Mesenchymal stem cell (in vitro differentiated cells and primary cell): ENCODE measurements around the gene CFD.
"Not testable (repeated sequence)": the region's sequence is repeated elsewhere in the genome, so short reads cannot be mapped to it uniquely, and the experiment has no call there.

Experiments
- DNase-seq: peaks from one replicate; pipeline ENCODE4 v3.0.0-alpha.2; 2013
- H2AFZ ChIP-seq: one replicate; pipeline ENCODE4 v1.6.1; 2013; ENCODE audit warnings: low read depth, mild to moderate bottlenecking, control low read depth, inconsistent platforms, low read length, moderate library complexity
- H2AK5ac ChIP-seq: 2 replicates; pipeline ENCODE4 v1.6.1; 2013; ENCODE audit warnings: low read length, moderate library complexity, mild to moderate bottlenecking, inconsistent platforms; ENCODE audit not compliant: severe bottlenecking
- H2BK120ac ChIP-seq: one replicate; pipeline ENCODE4 v1.6.1; 2013; ENCODE audit warnings: low read depth, mild to moderate bottlenecking, inconsistent platforms, low read length, moderate library complexity
- H2BK12ac ChIP-seq, 2 experiments: one replicate each; pipeline ENCODE4 v1.6.1; 2013; ENCODE audit warnings: inconsistent platforms in 2 of 2, low read length in 2 of 2, mild to moderate bottlenecking in 2 of 2, moderate library complexity in 2 of 2, control low read depth in 1 of 2
- H2BK15ac ChIP-seq: one replicate; pipeline ENCODE4 v1.6.1; 2013; ENCODE audit warnings: mild to moderate bottlenecking, low read depth, inconsistent platforms; ENCODE audit not compliant: poor library complexity, severe bottlenecking
- H2BK5ac ChIP-seq: 2 replicates; pipeline ENCODE4 v1.6.1; 2013; ENCODE audit warnings: low read depth, mild to moderate bottlenecking, low read length, control low read depth, inconsistent platforms; ENCODE audit not compliant: poor library complexity, severe bottlenecking
- H3K14ac ChIP-seq, 2 experiments: one replicate each; pipeline ENCODE4 v1.6.1; 2013; ENCODE audit warnings: inconsistent platforms in 2 of 2, low read length in 2 of 2, control low read depth in 1 of 2, mild to moderate bottlenecking in 1 of 2, moderate library complexity in 1 of 2
- H3K18ac ChIP-seq, 2 experiments: one replicate each; pipeline ENCODE4 v1.6.1; 2013; ENCODE audit warnings: inconsistent platforms in 2 of 2, low read length in 2 of 2, control low read depth in 1 of 2, low read depth in 1 of 2, mild to moderate bottlenecking in 1 of 2
- H3K23ac ChIP-seq, 2 experiments: one replicate each; pipeline ENCODE4 v1.6.1; 2013; ENCODE audit warnings: inconsistent platforms in 2 of 2, low read length in 2 of 2, mild to moderate bottlenecking in 2 of 2, moderate library complexity in 2 of 2, control low read depth in 1 of 2
- H3K27ac ChIP-seq: 2 replicates; pipeline ENCODE4 v1.5.1; 2013; ENCODE audit warnings: mild to moderate bottlenecking, moderate library complexity, low read length, control low read depth, inconsistent platforms; ENCODE audit not compliant: poor library complexity, severe bottlenecking
- H3K27me3 ChIP-seq, 2 experiments: 2 replicates each; pipeline versions ENCODE4 v1.6.1 to v1.7.0; 2013; ENCODE audit warnings: low read length in 2 of 2, mild to moderate bottlenecking in 2 of 2, moderate library complexity in 2 of 2, control low read depth in 1 of 2, inconsistent platforms in 1 of 2; ENCODE audit not compliant: control insufficient read depth in 1 of 2, insufficient read depth in 1 of 2
- H3K36me3 ChIP-seq, 2 experiments: 2 replicates each; pipeline versions ENCODE4 v1.6.1 to v1.7.0; 2013; ENCODE audit warnings: low read length in 2 of 2, control low read depth in 1 of 2, inconsistent platforms in 1 of 2, low read depth in 1 of 2, mild to moderate bottlenecking in 1 of 2; ENCODE audit not compliant: insufficient read depth in 2 of 2, control insufficient read depth in 1 of 2
- H3K4ac ChIP-seq, 2 experiments: one replicate each; pipeline ENCODE4 v1.6.1; 2013; ENCODE audit warnings: inconsistent platforms in 2 of 2, low read length in 2 of 2, mild to moderate bottlenecking in 2 of 2, moderate library complexity in 2 of 2, control low read depth in 1 of 2, low read depth in 1 of 2
- H3K4me1 ChIP-seq: 2 replicates; pipeline ENCODE4 v1.6.1; 2013; ENCODE audit warnings: low read depth, low read length, control low read depth; ENCODE audit not compliant: control insufficient read depth, insufficient read depth
- H3K4me2 ChIP-seq: 2 replicates; pipeline ENCODE4 v1.6.1; 2013; ENCODE audit warnings: low read length, mild to moderate bottlenecking, inconsistent platforms; ENCODE audit not compliant: poor library complexity, severe bottlenecking
- H3K4me3 ChIP-seq, 2 experiments: 2 replicates each; pipeline versions ENCODE4 v1.5.1 to v1.7.0; 2013; ENCODE audit warnings: low read length in 2 of 2, mild to moderate bottlenecking in 2 of 2, control low read depth in 1 of 2, low read depth in 1 of 2; ENCODE audit not compliant: insufficient read depth in 1 of 2
- H3K79me1 ChIP-seq: replicated peaks from 2 replicates; pipeline ENCODE4 v1.6.1; 2013; ENCODE audit warnings: mild to moderate bottlenecking, control low read depth, low read length, inconsistent platforms; ENCODE audit not compliant: poor library complexity, severe bottlenecking
- H3K9ac ChIP-seq: 2 replicates; pipeline ENCODE4 v1.7.0; 2013; ENCODE audit warnings: mild to moderate bottlenecking, low read length, moderate library complexity
- H3K9me3 ChIP-seq: 2 replicates; pipeline ENCODE4 v1.7.0; 2013; ENCODE audit warnings: mild to moderate bottlenecking, low read length; ENCODE audit not compliant: control insufficient read depth
- H4K8ac ChIP-seq: one replicate; pipeline ENCODE4 v1.6.1; 2013; ENCODE audit warnings: inconsistent platforms, mild to moderate bottlenecking, low read length, moderate library complexity
- H4K91ac ChIP-seq: one replicate; pipeline ENCODE4 v1.6.1; 2013; ENCODE audit warnings: mild to moderate bottlenecking, low read length, inconsistent platforms
- WGBS: methylation state at CpG from one replicate; pipeline ENCODE4 v1.1.7; 2013; ENCODE audit warnings: mixed read lengths; 5-methylcytosine and 5-hydroxymethylcytosine counted together

CFD gene

GRCh38 chr19:853014-853585 lies 6.4 kb upstream of the CFD start:
- no peak overlapping the region for H2BK12ac ChIP-seq
- no peak overlapping the region for H3K14ac ChIP-seq
- H3K27me3 ChIP-seq = peaks cover 3 to 5% of the 10 kb centered on the region in 2 experiments
- no peaks in the 10 kb centered on the region for H3K36me3 ChIP-seq
- no peaks in the 10 kb centered on the region for H3K9me3 ChIP-seq
- H4K91ac ChIP-seq = no peak overlapping the region
- H3K23ac ChIP-seq = no peak overlapping the region
- H3K4ac ChIP-seq = no peak overlapping the region
- no peak overlapping the region for H2AFZ ChIP-seq
- no peaks in the 10 kb centered on the region for H3K79me1 ChIP-seq
- H3K4me1 ChIP-seq = peaks cover 9% of the 10 kb centered on the region
- no peak overlapping the region for H2BK120ac ChIP-seq
- H2AK5ac ChIP-seq = no peak overlapping the region
- no peak overlapping the region for H2BK5ac ChIP-seq
- DNase-seq = no peak
- H3K9ac ChIP-seq = no peak overlapping the region
- H4K8ac ChIP-seq = no peak overlapping the region
- H3K18ac ChIP-seq = no peak overlapping the region
- H3K4me3 ChIP-seq = no peak overlapping the region
- WGBS = 90% methylated on average over 46 of the region's 67 CpGs
- H2BK15ac ChIP-seq = no peak overlapping the region
- no peak overlapping the region for H3K4me2 ChIP-seq
- no peak overlapping the region for H3K27ac ChIP-seq

DNA sequence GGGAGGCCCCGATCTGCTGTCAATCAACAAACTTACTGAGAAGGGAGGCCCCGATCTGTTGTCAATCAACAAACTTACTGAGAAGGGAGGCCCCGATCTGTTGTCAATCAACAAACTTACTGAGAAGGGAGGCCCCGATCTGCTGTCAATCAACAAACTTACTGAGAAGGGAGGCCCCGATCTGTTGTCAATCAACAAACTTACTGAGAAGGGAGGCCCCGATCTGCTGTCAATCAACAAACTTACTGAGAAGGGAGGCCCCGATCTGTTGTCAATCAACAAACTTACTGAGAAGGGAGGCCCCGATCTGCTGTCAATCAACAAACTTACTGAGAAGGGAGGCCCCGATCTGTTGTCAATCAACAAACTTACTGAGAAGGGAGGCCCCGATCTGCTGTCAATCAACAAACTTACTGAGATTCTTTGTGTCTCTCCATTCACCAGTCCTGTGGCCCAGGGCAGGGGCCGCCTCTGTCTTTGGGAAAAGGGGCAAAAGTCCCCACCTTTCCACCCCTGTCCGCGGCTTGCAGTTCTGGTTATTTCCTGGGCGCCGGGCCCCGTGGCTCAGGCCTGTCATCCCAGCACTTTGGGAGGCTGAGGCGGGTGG lies 5.7 kb upstream of the CFD start:
- H3K14ac ChIP-seq, H2BK120ac ChIP-seq, H3K23ac ChIP-seq, H3K18ac ChIP-seq, H3K36me3 ChIP-seq, H3K27me3 ChIP-seq, H2BK12ac ChIP-seq, H2AK5ac ChIP-seq, H2BK5ac ChIP-seq, H3K9me3 ChIP-seq, H3K4me2 ChIP-seq, H4K8ac ChIP-seq, H4K91ac ChIP-seq, H3K27ac ChIP-seq, H3K79me1 ChIP-seq, H3K4me1 ChIP-seq, H2AFZ ChIP-seq, H3K4me3 ChIP-seq, H2BK15ac ChIP-seq, H3K4ac ChIP-seq, H3K9ac ChIP-seq, DNase-seq: not testable (repeated sequence)
- WGBS = 94% methylated on average over 7 of the region's 17 CpGs

DNA sequence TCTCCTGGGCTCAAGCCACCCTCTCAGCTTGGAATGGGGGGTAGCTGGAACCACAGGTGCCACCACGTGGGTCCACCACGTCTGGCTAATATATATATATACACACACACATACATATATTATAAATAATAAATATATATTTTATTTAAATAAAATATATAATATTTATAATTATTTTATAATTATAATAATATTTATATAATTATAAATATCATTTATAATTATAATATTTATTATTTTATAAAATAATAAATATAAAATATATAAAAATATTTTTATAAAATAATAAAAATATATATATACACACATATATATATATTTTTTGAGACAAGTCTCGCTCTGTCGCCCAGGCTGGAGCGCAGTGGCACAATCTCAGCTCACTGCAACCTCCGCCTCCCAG lies 4.9 kb upstream of the CFD start:
- Histone ChIP-seq H3K4me3 (no peak overlapping the region), H3K27ac (no peak overlapping the region), H4K8ac (no peak overlapping the region), H2AFZ (no peak overlapping the region), H2BK12ac (no peak overlapping the region), H3K4me2 (no peak overlapping the region), H2BK120ac (no peak overlapping the region), H2AK5ac (no peak overlapping the region), H3K9ac (no peak overlapping the region), H3K14ac (no peak overlapping the region), H3K9me3 (no peaks in the 10 kb centered on the region), H3K79me1 (no peaks in the 10 kb centered on the region), H2BK15ac (no peak overlapping the region), H3K36me3 (no peaks in the 10 kb centered on the region), H3K4ac (no peak overlapping the region), H3K18ac (no peak overlapping the region), H2BK5ac (no peak overlapping the region), H3K23ac (no peak overlapping the region), H4K91ac (no peak overlapping the region), H3K27me3 (no peaks in the 10 kb centered on the region), H3K4me1 (peaks cover 13% of the 10 kb centered on the region)
- no peak for DNase-seq
- 93% methylated on average over 4 of the region's 6 CpGs for WGBS

- Histone ChIP-seq H2BK15ac (no peak overlapping the region), H2BK5ac (no peak overlapping the region), H3K4me1 (peaks cover 15% of the 10 kb centered on the region), H3K4me3 (no peak overlapping the region), H3K4me2 (no peak overlapping the region), H3K36me3 (no peaks in the 10 kb centered on the region), H3K27ac (no peak overlapping the region), H2BK120ac (no peak overlapping the region), H3K4ac (no peak overlapping the region), H4K8ac (no peak overlapping the region), H3K9me3 (no peaks in the 10 kb centered on the region), H3K9ac (no peak overlapping the region), H2BK12ac (peak overlapping the region in 1 of 2 experiments; percentile 48), H2AFZ (no peak overlapping the region), H3K18ac (no peak overlapping the region), H3K23ac (no peak overlapping the region), H4K91ac (no peak overlapping the region), H3K79me1 (no peaks in the 10 kb centered on the region), H3K14ac (no peak overlapping the region), H2AK5ac (no peak overlapping the region), H3K27me3 (no peaks in the 10 kb centered on the region)
- 87% methylated on average over 12 of the region's 12 CpGs for WGBS
- DNase-seq = no peak
Observed at GRCh38 chr19:855142-855541, 4.3 kb upstream of the CFD start.
